ENCODE data around the gene ADARB1. TPM values are rescaled to one million over a fixed set of nuclear protein-coding genes. Genes with fewer than 3 reads are reported as not detected.

The ADARB1 gene
- total and polyA plus RNA-seq, 2 experiments from 2014 or later, result 4.8 to 14.8 TPM

DNA sequence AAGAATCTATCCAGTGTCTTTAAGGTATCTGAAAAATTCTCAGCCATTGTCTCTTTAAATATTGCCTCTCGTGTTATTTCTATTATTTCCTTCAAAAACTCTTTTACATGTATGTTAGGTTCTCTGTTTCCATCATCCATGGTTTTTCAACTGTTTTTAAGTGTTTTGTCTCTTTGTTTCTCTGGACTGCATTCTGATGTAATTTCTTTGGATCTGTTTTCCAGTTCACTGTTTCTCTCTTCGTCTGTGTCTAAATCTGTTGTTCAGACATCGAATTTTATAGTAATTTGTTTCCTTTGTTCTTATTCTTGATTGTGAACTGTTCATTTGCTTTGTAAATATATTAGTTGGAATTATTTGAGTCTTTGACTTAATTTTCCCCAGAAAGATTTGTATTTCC is 169.2 kb downstream of the ADARB1 start:
- peaks cover 12% of the 10 kb centered on the region; the same call in 2 of the 3 replicates for H3K4me1 Mint-ChIP-seq
- H3K79me2 ChIP-seq (replicated peaks; ENCODE audit: insufficient read depth), result no peaks in the 10 kb centered on the region
- TF ChIP-seq ZNF114 (CRISPR knock-in tag; IDR thresholded peaks at IDR 0.05), result no peak
- no peak for TF ChIP-seq JUNB (IDR thresholded peaks at IDR 0.05; ENCODE audit: unreplicated experiment)
- TF ChIP-seq ETS1 (IDR thresholded peaks at IDR 0.05), result no peak
- no peak for TF ChIP-seq ZNF331 (CRISPR knock-in tag; IDR thresholded peaks at IDR 0.05; ENCODE audit: low read depth)
- TF ChIP-seq, protein P1, sequence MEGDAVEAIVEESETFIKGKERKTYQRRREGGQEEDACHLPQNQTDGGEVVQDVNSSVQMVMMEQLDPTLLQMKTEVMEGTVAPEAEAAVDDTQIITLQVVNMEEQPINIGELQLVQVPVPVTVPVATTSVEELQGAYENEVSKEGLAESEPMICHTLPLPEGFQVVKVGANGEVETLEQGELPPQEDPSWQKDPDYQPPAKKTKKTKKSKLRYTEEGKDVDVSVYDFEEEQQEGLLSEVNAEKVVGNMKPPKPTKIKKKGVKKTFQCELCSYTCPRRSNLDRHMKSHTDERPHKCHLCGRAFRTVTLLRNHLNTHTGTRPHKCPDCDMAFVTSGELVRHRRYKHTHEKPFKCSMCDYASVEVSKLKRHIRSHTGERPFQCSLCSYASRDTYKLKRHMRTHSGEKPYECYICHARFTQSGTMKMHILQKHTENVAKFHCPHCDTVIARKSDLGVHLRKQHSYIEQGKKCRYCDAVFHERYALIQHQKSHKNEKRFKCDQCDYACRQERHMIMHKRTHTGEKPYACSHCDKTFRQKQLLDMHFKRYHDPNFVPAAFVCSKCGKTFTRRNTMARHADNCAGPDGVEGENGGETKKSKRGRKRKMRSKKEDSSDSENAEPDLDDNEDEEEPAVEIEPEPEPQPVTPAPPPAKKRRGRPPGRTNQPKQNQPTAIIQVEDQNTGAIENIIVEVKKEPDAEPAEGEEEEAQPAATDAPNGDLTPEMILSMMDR (conservative IDR thresholded peaks at IDR 0.05; ENCODE audit: low read depth in 2 of 2), result no peak
- no peak for TF ChIP-seq CREB1 (CRISPR knock-in tag; IDR thresholded peaks at IDR 0.05; ENCODE audit: low read depth)
- no peak for TF ChIP-seq ZNF462 (CRISPR knock-in tag; IDR thresholded peaks at IDR 0.05)
- no peak for TF ChIP-seq REST (IDR thresholded peaks at IDR 0.05; ENCODE audit: unreplicated experiment)
- no peak for TF ChIP-seq POLR2AphosphoS5 (IDR thresholded peaks at IDR 0.05; ENCODE audit: low read depth)
- no peak for TF ChIP-seq EZH2 (IDR thresholded peaks at IDR 0.05; ENCODE audit: low read depth, unreplicated experiment)
- no peak for TF ChIP-seq STAT1 (IDR thresholded peaks at IDR 0.05; ENCODE audit: unreplicated experiment)
- no peak for TF ChIP-seq NANOG (IDR thresholded peaks at IDR 0.05; ENCODE audit: borderline replicate concordance)
- no peak for TF ChIP-seq EZH2phosphoT487 (IDR thresholded peaks at IDR 0.05; ENCODE audit: unreplicated experiment)
- no peaks in the 10 kb centered on the region for H3K4me1 ChIP-seq (ENCODE audit: insufficient read depth)
- DNase-seq (ENCODE audit: low spot score) (no peak), ATAC-seq (no peak)
- H3K36me3 Mint-ChIP-seq (ENCODE audit: low read depth), result peaks cover 9% of the 10 kb centered on the region
- H4K20me1 ChIP-seq (replicated peaks; ENCODE audit: insufficient read depth), result no peaks in the 10 kb centered on the region
- no peaks in the 10 kb centered on the region for H3K9me2 ChIP-seq (ENCODE audit: insufficient read depth)
- no peak overlapping the region for H3K4me3 Mint-ChIP-seq
- H3K27ac ChIP-seq (ENCODE audit: low read depth), result no peak overlapping the region
- no peak overlapping the region for H3K4me2 ChIP-seq
- H3K27me3 Mint-ChIP-seq (ENCODE audit: insufficient read depth, low read depth, poor library complexity), result no peaks in the 10 kb centered on the region
- no peaks in the 10 kb centered on the region for H3K27me3 ChIP-seq (ENCODE audit: insufficient read depth)
- H3K36me3 ChIP-seq (ENCODE audit: insufficient read depth), result no peaks in the 10 kb centered on the region; the same call in 1 of the 2 replicates
- no peak overlapping the region for H3K4me3 ChIP-seq
- no peak overlapping the region for H2AFZ ChIP-seq
- H3K27ac Mint-ChIP-seq, result no peak overlapping the region
- peaks cover 30% of the 10 kb centered on the region for H3K9me3 Mint-ChIP-seq
- no peaks in the 10 kb centered on the region for H3F3A ChIP-seq (replicated peaks; ENCODE audit: low read depth)
